IPS DF 4.7 (cell line): ENCODE data around the gene LRCH3.

Source experiments
- DNase-seq: peaks from one replicate; pipeline ENCODE4 v3.0.0-alpha.2; 2013; ENCODE audit warnings: low spot score; ENCODE audit errors: extremely low read depth

Gene LRCH3

DNA sequence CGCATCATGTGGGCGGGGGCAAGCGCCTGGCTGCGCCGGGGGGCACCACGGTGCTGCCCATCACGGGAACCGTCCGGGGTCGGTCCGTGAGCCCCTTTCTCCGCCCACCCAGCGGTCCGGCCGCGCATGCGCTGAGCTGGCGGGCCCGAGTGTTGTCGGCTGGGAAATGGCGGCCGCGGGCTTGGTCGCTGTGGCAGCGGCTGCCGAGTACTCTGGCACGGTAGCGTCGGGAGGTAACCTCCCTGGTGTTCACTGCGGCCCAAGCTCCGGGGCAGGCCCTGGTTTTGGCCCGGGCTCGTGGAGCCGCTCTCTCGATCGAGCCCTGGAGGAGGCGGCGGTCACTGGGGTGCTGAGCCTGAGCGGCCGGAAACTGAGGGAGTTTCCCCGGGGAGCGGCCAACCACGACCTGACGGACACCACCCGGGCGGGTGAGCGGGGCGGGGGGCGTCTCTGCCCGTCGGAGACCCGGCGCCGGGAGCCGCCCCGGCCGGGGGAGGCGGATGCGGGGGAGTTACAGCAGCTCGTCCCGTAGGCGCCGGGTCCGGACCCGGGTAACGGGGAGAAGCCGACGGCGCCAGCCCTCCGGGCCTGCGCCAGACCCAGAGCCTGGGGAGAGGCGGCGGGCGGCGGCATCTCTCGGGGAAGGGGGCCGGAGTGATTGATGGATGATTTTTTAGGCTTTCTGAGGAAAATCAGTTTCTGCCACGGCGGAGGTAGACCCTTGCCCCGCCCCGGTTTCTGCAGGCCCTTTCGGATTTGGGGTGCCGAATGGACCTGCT is at the start of gene LRCH3:
Gene LRCH3 (plus strand): TSS at position 142 of the 779 bp plus-strand sequence. CDS start 25 bp downstream, at position 167.
- peak; percentile 36 for DNase-seq

DNA sequence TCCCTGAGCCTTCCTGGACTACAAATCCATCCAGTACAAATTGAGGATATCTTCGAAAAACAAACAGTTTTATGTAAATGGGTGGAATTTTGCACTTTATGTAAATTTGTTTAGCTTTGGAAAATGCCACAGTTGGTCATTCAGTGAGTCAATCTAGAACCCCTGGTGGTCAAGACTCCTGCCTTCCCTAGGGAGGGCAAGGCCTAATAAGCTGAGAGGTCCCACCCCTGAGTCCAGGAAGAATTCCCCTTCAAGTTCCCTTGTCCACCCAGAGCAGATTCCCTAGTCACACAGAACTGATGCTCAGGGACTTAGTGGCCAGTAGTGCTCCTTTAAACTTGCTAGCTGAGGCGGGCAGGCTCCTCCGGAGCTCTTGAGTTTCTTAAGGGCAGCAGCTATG is 48.3 kb upstream of the LRCH3 start:
- DNase-seq: no peak

DNA sequence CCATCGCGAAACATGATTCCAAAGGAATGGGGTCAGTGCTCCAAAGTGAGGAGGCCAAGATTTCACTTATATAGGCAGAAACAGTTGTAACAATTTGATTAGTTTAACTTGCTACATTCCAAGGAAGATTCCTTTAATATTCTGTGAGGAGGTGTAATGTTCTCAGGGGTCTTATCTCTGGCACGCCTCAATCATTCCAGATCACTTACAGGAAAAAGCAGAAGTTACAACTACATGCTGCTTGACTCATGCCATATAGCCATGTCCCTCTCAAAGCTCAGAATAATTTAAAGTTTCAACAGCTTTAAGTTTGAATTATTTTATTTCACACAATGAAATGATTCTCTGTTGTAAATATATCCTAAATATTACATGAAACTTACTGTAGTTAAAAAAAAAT is 44.8 kb upstream of the LRCH3 start:
- DNase-seq: no peak

DNA sequence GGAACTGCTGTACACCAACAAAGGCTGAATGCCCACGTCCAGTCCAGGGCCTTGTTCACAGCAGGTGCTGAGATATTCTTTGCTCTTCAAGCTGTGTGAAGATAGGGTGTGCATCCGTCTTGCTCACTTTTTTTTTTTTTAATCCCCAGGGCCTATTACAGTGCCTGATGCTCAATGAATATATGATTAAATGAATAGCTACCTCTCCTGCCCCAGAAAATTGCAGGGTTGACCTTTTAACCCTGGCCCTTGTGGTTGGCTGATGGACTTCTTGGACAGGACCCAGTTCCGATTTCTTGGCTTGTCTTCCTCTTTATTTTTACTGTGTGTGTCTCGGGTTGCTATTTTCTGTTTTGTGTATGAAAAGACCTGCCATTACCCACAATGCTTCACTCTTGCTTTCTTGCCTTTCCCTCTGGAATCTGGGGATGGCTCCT is 44.2 kb upstream of the LRCH3 start:
- DNase-seq: no peak

DNA sequence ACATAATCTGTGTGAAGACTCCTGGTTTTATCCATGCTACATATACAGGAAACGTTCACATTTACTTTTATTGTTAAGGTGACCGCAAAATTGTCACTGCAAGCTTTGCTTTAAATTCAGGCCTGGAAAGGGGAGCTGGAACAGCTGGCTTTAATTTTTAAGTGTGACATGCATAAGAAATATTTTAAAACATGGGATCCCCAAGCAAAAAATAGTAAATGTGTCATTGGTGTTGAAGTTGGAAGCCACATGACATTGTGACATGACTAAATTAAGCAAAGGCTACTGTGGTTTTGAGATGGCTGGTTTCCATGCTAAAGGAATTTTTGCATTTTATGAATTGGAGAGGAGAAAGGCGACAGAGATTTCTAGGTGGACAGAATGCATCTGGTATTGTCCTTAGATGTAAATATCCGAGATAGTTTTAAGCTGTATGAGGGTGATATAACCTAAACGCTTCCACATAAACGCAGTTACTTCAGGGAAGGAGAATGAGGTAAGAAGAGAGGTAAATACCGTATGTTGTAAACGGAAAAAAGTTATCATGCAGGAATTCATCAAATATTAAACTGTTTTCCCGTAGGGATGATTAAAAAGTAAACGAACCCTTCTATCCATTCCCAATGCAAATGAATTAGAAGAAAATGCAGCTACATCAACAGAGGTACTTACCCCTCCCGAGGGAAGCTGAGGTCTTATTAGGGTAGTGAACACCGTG is 42.3 kb upstream of the LRCH3 start:
- DNase-seq: no peak

DNA sequence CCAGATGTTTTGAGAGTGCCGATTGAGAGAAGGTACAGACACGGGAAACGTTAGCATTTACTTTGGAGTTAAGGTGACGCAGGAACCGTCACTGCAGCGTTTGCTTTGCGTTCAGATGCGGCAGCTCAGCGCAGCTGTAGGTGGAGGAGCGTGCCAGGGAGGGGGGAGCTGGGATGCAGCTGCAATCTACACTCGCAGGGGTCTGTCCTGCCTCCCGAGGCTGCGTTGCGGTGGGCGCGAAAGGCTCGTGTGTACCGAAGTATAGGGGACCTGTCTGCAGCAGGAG is 41.8 kb upstream of the LRCH3 start:
- no peak for DNase-seq

DNA sequence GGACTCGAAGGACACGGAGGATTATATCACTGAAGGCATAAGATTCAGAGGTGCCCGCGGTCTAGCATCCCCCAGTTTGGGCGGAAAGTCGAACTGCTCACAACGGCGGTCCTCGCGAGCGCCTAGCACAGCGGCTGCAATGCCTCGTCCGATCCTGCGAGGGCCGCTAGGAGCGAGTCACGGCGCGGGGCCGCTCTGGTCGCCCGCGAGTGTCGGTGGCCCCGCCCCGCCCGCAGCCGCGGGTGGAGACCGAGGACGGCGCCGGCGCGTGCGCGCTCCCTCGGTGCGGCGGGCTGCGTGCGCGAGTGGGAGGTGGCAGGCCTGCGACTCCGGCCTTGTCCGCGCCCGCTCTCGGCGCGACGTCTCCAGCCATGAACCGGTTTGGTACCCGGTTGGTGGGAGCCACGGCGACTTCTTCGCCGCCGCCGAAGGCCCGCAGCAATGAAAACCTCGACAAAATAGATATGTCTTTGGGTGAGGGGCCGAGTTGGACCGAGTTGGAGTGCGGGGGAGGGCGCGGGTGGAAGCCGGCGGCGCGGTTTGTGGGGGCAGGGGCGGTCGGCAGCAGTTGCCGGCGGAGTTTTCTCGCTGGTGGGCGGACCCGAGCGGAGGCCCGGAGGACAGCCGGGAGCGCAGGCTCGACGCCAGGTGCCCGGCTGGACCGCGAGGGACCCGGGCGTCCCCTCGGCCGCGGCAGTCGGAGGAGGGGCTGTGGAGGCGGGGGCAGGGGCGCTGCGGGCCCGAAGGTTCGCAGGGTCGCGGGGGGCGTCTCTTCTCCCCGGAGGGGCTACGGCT is 41.3 kb upstream of the LRCH3 start, which contains the start of gene FYTTD1:
Gene FYTTD1 (plus strand): TSS at position 283 of the 795 bp plus-strand sequence. CDS start 89 bp downstream, at position 372.
- no peak for DNase-seq

DNA sequence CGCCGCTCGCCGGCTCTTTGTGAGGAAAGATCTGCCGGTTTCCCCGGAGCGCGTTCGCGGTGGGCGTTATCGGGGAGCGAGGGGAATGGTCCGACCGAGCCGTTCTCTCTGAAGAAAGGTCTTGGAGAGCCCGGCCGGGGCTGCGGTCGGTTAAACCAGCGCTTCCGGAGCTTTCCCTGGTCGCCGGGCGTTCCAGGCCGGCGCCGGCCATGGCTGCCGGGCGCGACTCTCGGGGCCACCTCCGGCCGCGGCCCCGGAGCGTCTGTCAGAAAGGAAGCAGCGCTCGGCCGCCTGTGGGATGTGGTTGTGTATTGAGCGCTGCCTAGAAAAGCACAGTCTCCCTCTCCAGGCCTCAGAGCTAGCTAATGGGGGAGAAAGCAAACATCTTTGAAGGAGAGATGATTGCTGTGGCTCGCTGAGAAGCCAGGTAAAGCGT is 40.6 kb upstream of the LRCH3 start:
- DNase-seq: no peak

DNA sequence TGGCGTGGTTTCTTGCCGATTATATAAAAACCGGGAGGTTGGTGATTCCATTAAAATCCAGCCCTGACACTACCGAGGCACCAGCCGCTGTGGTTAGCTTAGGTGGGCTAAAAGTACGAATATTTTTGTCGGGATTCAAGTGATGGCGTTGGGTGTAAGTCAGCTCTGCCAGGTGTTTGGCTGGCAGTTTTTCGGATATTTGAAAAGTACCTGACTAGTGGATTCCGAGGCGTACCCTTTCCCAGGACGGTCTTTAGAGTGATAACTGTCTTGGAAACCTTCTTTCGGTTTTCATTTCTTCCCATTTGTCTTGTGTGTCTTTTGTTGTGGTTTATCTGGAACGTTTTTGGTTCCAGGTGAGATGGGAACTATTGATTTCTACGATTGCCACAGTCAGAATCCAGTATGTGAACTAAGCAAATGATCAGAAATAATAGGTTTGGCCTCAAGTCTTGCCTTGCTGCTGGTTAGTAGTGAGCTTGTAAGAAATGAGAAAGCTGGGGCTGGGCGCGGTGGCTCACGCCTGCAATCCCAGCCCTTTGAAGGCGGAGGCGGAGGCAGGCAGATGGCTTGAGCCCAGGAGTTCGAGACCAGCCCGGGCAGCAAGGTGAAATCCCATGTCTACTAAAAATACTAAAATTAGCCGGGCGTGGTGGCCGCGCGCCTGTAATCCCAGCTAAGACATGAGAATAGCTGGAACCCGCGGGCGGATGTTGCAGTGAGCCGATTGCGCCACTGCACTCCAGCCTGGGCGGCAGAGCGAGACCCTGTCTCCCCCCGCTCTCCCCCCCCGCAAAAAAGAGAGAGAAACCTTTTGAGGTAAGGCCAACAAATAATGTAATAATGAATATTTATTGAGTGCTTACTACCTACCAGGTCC is 40.0 kb upstream of the LRCH3 start:
- no peak for DNase-seq

DNA sequence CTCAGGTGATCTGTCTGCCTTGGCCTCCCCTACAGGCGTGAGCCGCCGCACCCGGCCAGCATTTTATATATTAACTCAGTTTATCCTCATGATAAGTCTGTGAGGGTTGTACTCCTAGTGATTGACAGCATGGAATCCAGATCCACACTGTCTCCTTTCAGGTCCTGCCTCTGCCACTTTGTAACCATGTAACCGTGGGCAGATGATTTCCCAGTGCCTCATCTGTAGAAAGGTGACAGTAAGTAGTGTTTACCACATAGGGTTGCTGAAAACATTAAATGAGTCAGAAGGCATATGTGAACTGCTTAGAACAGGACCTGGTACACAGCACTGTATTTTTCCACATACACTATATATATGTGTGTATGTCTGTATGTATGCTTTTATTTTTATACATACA is 38.9 kb upstream of the LRCH3 start:
- DNase-seq: no peak

DNA sequence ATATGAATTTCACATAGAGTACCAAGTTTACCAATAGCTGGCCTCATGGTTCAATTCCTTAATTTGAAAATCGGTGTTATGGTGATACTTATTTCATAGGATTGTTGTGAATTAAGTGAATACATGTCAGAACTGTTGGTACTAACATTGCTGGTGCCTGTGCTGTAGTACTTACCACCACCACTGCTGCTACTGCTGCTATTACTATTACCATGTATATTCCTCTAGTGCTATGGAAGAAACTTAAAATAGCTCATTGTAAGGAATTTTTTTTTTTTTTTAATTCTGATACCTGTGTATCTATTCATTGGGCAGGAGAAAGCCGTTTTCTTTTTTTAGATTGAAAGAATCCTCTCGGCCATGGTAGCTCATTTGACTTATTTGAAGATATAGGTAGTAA is 37.8 kb upstream of the LRCH3 start:
- no peak for DNase-seq

DNA sequence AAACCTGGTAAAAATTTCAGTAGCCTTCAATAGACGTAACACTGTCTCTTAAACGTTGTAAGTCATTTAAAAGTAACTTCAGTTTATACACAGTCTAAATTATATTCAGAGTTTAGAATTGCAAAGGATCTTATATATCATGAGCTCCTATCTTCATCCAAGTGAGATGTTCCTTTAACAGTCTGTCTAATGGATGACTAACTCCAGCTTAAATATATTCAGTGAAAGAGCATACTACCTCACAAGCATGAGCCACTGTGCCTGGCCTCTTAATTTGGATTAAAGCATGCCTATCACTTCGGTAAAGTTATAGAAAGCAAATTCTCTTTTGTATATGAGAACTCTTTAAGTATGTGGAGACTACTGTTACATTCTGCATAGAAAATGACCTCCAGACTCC is 34.4 kb upstream of the LRCH3 start:
- no peak for DNase-seq

DNA sequence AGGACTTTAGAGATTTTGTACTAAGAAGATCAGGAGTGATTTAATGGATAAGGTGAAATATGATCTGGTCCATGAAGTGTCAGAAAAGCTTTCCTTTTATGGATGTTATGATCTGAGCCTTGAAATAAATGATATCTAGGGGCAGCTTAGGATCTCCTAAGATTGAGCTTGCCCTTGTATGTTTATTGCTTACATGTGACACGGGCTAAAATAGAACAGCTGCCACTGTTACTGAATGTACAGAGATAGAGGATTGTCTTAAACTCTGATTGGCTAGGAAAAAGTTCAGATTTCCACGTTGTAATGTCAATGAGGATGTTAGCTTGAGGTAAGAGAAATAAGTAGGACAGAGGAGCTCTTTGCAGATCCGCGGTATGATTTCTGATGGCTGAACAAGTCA is 32.5 kb upstream of the LRCH3 start:
- no peak for DNase-seq

DNA sequence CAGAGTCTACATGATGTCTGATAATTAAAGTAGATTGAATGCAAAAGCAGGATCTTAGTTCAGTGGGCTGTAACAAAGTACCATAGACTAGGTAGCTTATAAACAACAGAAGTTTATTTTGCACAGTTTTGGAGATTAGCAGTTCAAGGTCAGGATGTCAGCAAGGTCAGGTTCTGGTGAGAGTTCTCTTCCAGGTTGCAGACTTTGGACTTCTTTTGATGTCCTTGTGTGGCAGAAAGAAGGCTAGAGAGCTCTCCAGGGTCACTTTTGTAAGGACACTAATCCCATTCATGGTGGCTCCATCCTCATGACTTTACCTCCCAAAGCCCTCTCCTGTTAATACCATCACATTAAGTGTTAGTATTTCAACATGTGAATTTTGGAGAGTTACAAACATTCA is 29.3 kb upstream of the LRCH3 start:
- DNase-seq: no peak

DNA sequence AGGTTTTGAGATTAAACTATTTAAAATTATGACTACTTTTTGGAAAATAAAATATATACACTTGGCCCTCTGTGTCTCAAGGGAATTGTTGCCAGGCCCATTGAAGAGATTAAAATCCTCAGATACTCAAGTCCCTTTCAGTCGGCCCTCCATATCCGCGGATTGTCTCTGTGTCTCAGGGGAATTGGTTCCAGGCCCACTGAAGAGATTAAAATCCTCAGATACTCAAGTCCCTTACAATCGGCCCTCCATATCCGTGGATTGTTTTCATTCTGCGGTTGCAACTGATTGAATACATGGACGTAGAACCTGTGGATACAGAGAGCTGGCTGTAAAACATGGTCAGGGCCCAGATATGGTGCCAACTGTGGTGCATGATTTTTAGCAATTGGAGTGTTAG is 15.7 kb upstream of the LRCH3 start:
- DNase-seq: no peak

DNA sequence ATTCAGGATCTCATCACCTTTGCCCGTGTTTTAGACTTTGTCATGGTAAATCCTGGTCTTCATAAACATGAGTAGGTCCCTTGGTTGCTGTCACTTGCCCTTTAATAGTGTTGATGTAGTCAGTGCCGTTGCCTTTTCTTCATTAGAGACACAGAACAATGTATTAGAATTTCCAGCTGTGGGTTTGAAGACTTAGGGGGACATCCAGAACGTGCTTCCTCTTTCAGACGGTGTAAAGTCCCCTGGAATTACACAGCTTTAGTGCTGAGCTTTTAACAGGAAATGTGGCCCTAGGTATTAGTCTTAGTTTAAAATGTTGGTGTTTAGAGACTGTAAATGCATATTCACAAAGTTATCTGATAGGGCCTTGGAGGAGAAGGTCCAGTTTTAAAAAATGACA is 8.8 kb upstream of the LRCH3 start:
- no peak for DNase-seq

DNA sequence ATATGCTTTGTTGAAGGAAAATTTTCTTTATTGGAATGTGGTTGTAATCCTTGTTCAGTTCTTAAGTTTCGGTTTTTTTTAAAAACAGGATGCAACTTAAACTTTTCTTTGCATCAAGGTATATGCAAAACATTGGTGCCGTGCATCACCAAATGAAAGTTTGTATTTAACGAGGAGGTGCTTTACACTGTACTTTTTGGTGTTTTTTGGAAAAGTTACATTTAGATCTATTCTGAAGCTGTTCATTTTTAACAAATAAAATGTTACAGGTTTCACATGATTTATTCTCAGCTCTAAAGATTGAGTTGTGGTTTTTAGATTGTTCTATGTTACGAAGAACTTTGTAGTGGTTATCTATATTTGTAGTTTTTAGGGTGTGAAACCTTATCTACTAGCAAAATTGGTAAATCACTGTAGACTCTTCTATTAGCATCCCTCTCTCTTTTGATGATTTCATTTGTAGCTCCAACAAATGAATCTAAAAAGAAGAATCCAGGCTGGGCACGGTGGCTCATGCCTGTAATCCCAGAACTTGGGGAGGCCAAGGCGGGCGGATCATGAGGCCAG is 7.0 kb upstream of the LRCH3 start:
- DNase-seq: no peak

DNA sequence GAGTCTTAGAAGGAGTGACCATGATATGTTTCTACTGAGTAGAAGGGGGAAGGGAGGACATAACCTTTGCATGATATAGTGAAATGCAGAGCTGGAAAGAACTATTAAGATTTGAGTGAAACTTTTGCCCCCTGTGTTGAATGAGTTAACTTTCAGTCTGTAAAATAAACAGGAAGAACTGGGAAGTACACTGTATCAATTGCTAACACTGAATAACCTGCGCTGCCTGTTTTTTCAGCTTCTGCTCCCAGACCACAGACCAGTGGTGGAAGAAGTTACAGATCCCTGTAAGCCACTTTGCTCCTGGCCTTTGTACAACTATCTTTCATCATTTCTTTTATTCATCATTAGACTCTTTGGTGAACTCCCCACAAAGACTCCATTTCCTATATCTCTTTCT is 3.6 kb upstream of the LRCH3 start:
- DNase-seq: no peak

DNA sequence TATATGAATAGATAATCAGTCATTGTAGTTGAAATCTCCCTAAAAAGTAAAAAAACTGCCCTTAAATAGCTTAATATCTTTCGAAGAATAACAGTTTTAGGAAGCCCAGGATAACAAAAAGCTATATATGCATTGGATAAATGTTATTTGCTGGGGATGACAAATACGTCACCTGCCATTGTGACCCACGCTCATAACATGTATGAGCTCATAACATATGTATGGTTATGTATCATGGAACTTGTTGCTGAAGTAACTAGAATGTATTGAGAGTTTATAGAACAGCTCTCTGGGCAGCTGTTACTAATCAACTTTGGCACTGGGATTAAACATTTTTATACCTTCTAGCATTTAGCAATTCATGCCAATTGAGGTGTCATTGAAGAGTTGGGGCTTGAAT is 1.7 kb upstream of the LRCH3 start:
- DNase-seq: no peak

DNA sequence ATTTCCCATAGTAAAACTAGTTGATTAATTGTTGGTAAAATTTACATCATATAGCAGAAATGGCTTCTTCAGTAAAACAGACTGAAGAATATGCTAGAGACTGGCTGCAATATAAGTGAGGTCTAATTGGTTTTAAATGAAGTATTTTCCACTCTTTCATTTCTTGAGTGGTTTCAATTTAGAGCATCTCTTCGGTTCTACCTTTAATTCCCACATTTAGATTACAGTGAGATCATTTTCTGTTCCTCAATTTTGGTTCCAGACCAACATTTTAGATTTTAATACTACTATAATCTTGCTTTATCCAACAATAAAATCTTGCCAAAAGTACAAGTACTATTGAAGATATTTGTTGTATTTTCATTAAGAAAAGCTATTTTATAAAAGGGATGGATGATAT is 1.0 kb upstream of the LRCH3 start:
- DNase-seq: no peak
